PFSK-1 (cell line): ENCODE data around the gene DDX25.

ENCODE experiments used
- POLR2AphosphoS5 ChIP-seq: IDR thresholded peaks from 2 replicates; pipeline ENCODE4 v1.6.1; 2012; ENCODE audit warnings: low read depth, mild to moderate bottlenecking, control low read depth, low read length, moderate library complexity
- SIN3A ChIP-seq: IDR thresholded peaks from 2 replicates; pipeline ENCODE4 v1.6.1; 2012; ENCODE audit warnings: mild to moderate bottlenecking, low read length, moderate library complexity, borderline replicate concordance; ENCODE audit not compliant: insufficient read depth

DNA sequence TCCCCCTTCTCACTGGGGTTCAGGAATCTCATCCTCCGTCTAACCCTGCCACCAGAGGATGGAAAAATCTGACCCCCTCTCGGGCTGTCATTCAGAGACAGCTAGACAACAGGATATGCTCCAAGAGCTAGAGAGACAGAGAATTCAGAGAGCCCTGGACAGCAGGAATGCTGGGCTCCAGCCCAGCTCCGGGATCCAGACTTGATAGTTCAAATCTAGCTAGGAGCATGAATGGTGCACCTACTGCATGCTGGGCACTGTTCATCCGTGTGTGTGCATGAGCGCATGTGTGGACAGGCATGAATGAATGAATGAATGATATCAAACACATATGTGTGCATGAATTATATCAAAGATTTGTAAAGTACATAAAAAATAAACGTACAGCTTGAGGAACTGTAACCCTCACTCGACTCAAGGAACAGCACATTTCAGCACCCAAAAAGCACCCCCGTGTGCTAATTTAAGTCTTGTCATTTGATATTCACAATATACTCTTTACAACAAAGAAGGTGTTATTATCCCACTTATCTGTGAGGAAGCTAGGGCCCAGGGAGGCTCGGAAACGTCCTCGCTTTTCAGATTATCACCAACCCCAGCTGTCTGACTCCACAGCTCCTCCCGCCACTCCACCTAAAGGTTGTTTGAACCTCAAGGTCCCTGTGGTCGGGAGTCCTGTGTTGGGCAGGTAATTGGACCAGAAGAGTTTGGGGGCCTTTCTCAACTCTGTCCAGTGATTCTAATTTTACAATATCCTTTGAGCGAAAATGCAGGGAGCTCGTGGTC, 40.9 kb downstream of the DDX25 start:
- TF ChIP-seq SIN3A (no peak), POLR2AphosphoS5 (no peak)
